K562 (cell line): ENCODE data around the gene RCOR3. TPM values are rescaled to one million over a fixed set of nuclear protein-coding genes. Genes with fewer than 3 reads are reported as not detected.

Experiments used
- PRDM10 ChIP-seq: fragments of 450-650 bp; IDR thresholded peaks from 2 replicates; pipeline ENCODE4 v1.6.1; 2018; ENCODE audit not compliant: partially characterized antibody
- PYGO2 ChIP-seq: fragments of 450-650 bp; IDR thresholded peaks from 2 replicates; pipeline ENCODE4 v1.6.1; 2016; ENCODE audit warnings: mild to moderate bottlenecking, missing genetic modification characterization, moderate library complexity, missing compliant biosample characterization
- RUNX1 ChIP-seq: sonication (generic); IDR thresholded peaks from 2 replicates; pipeline ENCODE4 v1.6.1; 2016; ENCODE audit warnings: antibody characterized with exemption, low read depth
- TFE3 ChIP-seq: fragments of 450-650 bp; formaldehyde crosslinking; IDR thresholded peaks from 2 replicates; pipeline ENCODE4 v1.4.0; 2020; ENCODE audit warnings: mild to moderate bottlenecking, mixed read lengths
- THAP12 ChIP-seq: fragments of 250-450 bp; sonication (Bioruptor Pico); IDR thresholded peaks from 2 replicates; pipeline ENCODE4 v1.9.0; 2021; ENCODE audit warnings: mild to moderate bottlenecking, inconsistent platforms
- XRCC3 ChIP-seq: fragments of 450-650 bp; IDR thresholded peaks from 2 replicates; pipeline ENCODE4 v1.6.1; 2017; ENCODE audit warnings: mild to moderate bottlenecking, moderate library complexity
- ZBTB1 ChIP-seq: sonication (generic); formaldehyde crosslinking; IDR thresholded peaks from 2 replicates; pipeline ENCODE4 v1.8.1; 2023; ENCODE audit warnings: missing genetic modification reagents, low read depth, mild to moderate bottlenecking, borderline replicate concordance
- ZBTB11 ChIP-seq, 3 experiments: fragments of 200-800 bp in 1 of 3; fragments of 250-450 bp in 1 of 3; fragments of 450-650 bp in 1 of 3; sonication (Bioruptor Pico) in 1 of 3; sonication (Bioruptor generic) in 1 of 3; formaldehyde crosslinking in 1 of 3; IDR thresholded peaks; 2 replicates each; pipeline versions ENCODE4 v1.6.1 to v1.8.0; 2016 to 2022; ENCODE audit warnings: mild to moderate bottlenecking in 2 of 3, missing genetic modification characterization in 2 of 3, missing compliant biosample characterization in 1 of 3, moderate library complexity in 1 of 3
- ZBTB34 ChIP-seq: fragments of 250-450 bp; sonication (Bioruptor Pico); IDR thresholded peaks from 2 replicates; pipeline ENCODE4 v1.8.0; 2021; ENCODE audit warnings: mild to moderate bottlenecking, moderate library complexity
- ZNF253 ChIP-seq: fragments of 250-450 bp; sonication (Bioruptor Pico); conservative IDR thresholded peaks from 2 replicates; pipeline ENCODE4 v1.6.1; 2021; ENCODE audit warnings: mild to moderate bottlenecking
- polyA plus RNA-seq, 8 experiments: library from polyadenylated mRNA; depleted of rRNA in 4 of 8; stranded (reverse) in 5 of 8; unstranded in 3 of 8; fragments of >200 nt; fragmentation: Nextera tagmentation in 2 of 8; fragmentation: Illumina TruSeq in 1 of 8; extraction: Ambion mirVana in 2 of 8; extraction: Trizol in 1 of 8; gene quantifications; 2 replicates each; pipeline versions ENCODE4 v1.2.1 to v1.2.3, GENCODE V29; 2011 to 2014; ENCODE audit warnings: inconsistent platforms in 1 of 8, missing spikeins in 1 of 8
- total RNA-seq, 7 experiments: library from RNA; depleted of rRNA in 6 of 7; stranded (reverse); fragments of >200 nt in 6 of 7; fragmentation: Illumina TruSeq in 2 of 7; extraction: Trizol in 2 of 7; gene quantifications; 2 replicates each; pipeline versions ENCODE4 v1.2.1 to v1.2.3, GENCODE V29; 2011 to 2021; ENCODE audit warnings: low replicate concordance in 1 of 7

The RCOR3 gene
- total and polyA plus RNA-seq, 9 of the 15 experiments (the other 6 are each of a cell fraction or from before 2014, with no cell fraction given) = 9.7 to 42.7 (median 29.5) TPM

- TF ChIP-seq ZBTB1 (CRISPR knock-in tag) = no peak
- no peak for TF ChIP-seq PYGO2 (tag)
- TF ChIP-seq THAP12 (CRISPR knock-in tag) = 0 out of 2 replicates have a peak, but pooled peaks have one; percentile 59
- no peak for TF ChIP-seq ZNF253 (CRISPR knock-in tag)
- no peak for TF ChIP-seq ZBTB34 (CRISPR knock-in tag)
- 0 out of 6 replicates have a peak, but pooled peaks of 1 of the 3 experiments have one; percentile 25 for TF ChIP-seq ZBTB11 (CRISPR knock-in tag; IDR thresholded peaks at IDR 0.05)
- no peak for TF ChIP-seq XRCC3
- TF ChIP-seq TFE3 = peak; percentile 78
- no peak for TF ChIP-seq PRDM10
- no peak for TF ChIP-seq RUNX1
Measured at GRCh38 chr1:211260141-211261107, 1.3 kb downstream of the RCOR3 start (continued).
